T-helper 2 cell treated with Interferon-gamma antibody and Interleukin-4, amounts not matched to agents 5 μg/mL and 100 μg/mL, for 36 hours (primary cell): ENCODE results near the gene MTHFR.
A peak's percentile ranks its signal among the peaks of the same experiment; 100 is the strongest.

Experiments
- DNase-seq: peaks from one replicate; pipeline ENCODE4 v3.0.0; 2021; ENCODE audit warnings: low spot score
- H3K27ac Mint-ChIP-seq: one replicate; pipeline ENCODE4 v1.8.0; 2021; ENCODE audit warnings: mild to moderate bottlenecking, mixed read lengths
- H3K27me3 Mint-ChIP-seq: one replicate; pipeline ENCODE4 v1.8.0; 2021; ENCODE audit warnings: low read depth, mixed read lengths
- H3K36me3 Mint-ChIP-seq: one replicate; pipeline ENCODE4 v1.8.0; 2021; ENCODE audit warnings: low read depth, mixed read lengths
- H3K4me1 Mint-ChIP-seq: one replicate; pipeline ENCODE4 v1.8.0; 2021; ENCODE audit warnings: low read depth, mixed read lengths
- H3K4me3 Mint-ChIP-seq: one replicate; pipeline ENCODE4 v1.8.0; 2022; ENCODE audit warnings: mild to moderate bottlenecking, moderate library complexity, mixed read lengths
- H3K9me3 Mint-ChIP-seq: one replicate; pipeline ENCODE4 v1.8.0; 2021; ENCODE audit warnings: mixed read lengths

MTHFR gene

GRCh38 chr1:11772458-11772857 lies 33.3 kb downstream of the MTHFR start:
- H3K4me3 Mint-ChIP-seq, result no peak overlapping the region
- H3K27ac Mint-ChIP-seq, result no peak overlapping the region
- no peak for DNase-seq
- peaks cover 2% of the 10 kb centered on the region for H3K27me3 Mint-ChIP-seq
- H3K9me3 Mint-ChIP-seq, result no peaks in the 10 kb centered on the region
- H3K4me1 Mint-ChIP-seq, result no peaks in the 10 kb centered on the region
- no peaks in the 10 kb centered on the region for H3K36me3 Mint-ChIP-seq

GRCh38 chr1:11771481-11772043 lies 34.2 kb downstream of the MTHFR start:
- Mint-ChIP-seq H3K27me3 (peaks cover 2% of the 10 kb centered on the region), H3K36me3 (no peaks in the 10 kb centered on the region), H3K27ac (no peak overlapping the region), H3K4me1 (no peaks in the 10 kb centered on the region), H3K9me3 (no peaks in the 10 kb centered on the region), H3K4me3 (no peak overlapping the region)
- DNase-seq, result no peak

- Mint-ChIP-seq H3K4me3 (no peak overlapping the region), H3K27ac (no peak overlapping the region), H3K27me3 (peaks cover 2% of the 10 kb centered on the region), H3K36me3 (no peaks in the 10 kb centered on the region), H3K9me3 (no peaks in the 10 kb centered on the region), H3K4me1 (no peaks in the 10 kb centered on the region)
- no peak for DNase-seq
Observed at GRCh38 chr1:11770011-11770410, 35.8 kb downstream of the MTHFR start.

DNA sequence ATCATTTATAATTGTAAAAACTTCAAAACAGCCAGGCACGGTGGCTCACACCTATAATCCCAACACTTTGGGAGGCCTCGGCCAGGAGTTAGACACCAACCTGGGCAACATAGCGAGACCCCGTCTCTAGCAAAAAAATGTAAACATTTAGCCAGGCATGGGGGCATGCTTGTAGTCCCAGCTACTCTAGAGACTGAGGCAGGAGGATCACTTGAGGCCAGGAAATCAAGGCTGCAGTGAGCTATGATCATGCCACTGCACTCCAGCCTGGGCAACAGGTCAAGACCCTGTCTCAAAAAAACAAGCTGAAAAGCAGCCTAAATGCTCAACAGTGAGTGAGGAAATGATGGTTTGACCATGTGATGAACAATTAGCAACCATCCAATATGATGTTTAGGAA lies 36.5 kb downstream of the MTHFR start:
- H3K9me3 Mint-ChIP-seq, result no peaks in the 10 kb centered on the region
- no peak for DNase-seq
- no peak overlapping the region for H3K4me3 Mint-ChIP-seq
- H3K27me3 Mint-ChIP-seq, result no peaks in the 10 kb centered on the region
- H3K36me3 Mint-ChIP-seq, result no peaks in the 10 kb centered on the region
- no peak overlapping the region for H3K27ac Mint-ChIP-seq
- H3K4me1 Mint-ChIP-seq, result no peaks in the 10 kb centered on the region

GRCh38 chr1:11768821-11769220 lies 36.9 kb downstream of the MTHFR start:
- no peak overlapping the region for H3K27ac Mint-ChIP-seq
- no peak for DNase-seq
- no peaks in the 10 kb centered on the region for H3K9me3 Mint-ChIP-seq
- H3K4me1 Mint-ChIP-seq, result no peaks in the 10 kb centered on the region
- no peak overlapping the region for H3K4me3 Mint-ChIP-seq
- no peaks in the 10 kb centered on the region for H3K27me3 Mint-ChIP-seq
- no peaks in the 10 kb centered on the region for H3K36me3 Mint-ChIP-seq

GRCh38 chr1:11767922-11768704 lies 37.7 kb downstream of the MTHFR start:
- H3K4me3 Mint-ChIP-seq, result no peak overlapping the region
- H3K27ac Mint-ChIP-seq, result no peak overlapping the region
- H3K27me3 Mint-ChIP-seq, result peaks cover 2% of the 10 kb centered on the region
- H3K36me3 Mint-ChIP-seq, result no peaks in the 10 kb centered on the region
- DNase-seq, result no peak
- H3K9me3 Mint-ChIP-seq, result no peaks in the 10 kb centered on the region
- no peaks in the 10 kb centered on the region for H3K4me1 Mint-ChIP-seq

GRCh38 chr1:11766429-11766776 lies 39.4 kb downstream of the MTHFR start:
- peaks cover 13% of the 10 kb centered on the region for H3K27me3 Mint-ChIP-seq
- no peak overlapping the region for H3K27ac Mint-ChIP-seq
- H3K4me3 Mint-ChIP-seq, result no peak overlapping the region
- no peaks in the 10 kb centered on the region for H3K4me1 Mint-ChIP-seq
- H3K36me3 Mint-ChIP-seq, result no peaks in the 10 kb centered on the region
- no peaks in the 10 kb centered on the region for H3K9me3 Mint-ChIP-seq
- no peak for DNase-seq

GRCh38 chr1:11765661-11766428 lies 39.9 kb downstream of the MTHFR start:
- Mint-ChIP-seq H3K4me3 (no peak overlapping the region), H3K9me3 (no peaks in the 10 kb centered on the region), H3K27me3 (peaks cover 18% of the 10 kb centered on the region), H3K36me3 (no peaks in the 10 kb centered on the region), H3K27ac (no peak overlapping the region), H3K4me1 (no peaks in the 10 kb centered on the region)
- DNase-seq, result no peak

DNA sequence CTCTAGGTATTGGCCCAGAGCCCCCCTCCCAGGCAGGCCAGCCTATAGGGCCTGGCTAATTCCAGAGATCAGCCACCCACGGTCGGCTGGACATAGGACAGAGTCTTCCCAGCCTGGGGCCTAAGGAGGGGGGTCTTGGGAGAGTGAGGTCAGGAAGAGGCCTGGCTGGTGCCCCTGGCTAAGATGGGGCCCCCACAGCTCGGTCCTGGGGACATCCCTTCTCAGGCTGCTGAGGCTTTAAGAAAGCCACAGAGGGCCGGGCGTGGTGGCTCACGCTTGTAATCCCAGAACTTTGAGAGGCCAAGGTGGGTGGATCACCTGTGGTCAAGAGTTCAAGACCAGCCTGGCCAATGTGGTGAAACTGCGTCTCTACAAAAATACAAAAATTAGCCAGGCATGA lies 41.2 kb downstream of the MTHFR start:
- no peak for DNase-seq
- Mint-ChIP-seq H3K9me3 (no peaks in the 10 kb centered on the region), H3K36me3 (no peaks in the 10 kb centered on the region), H3K4me3 (no peak overlapping the region), H3K4me1 (no peaks in the 10 kb centered on the region), H3K27ac (no peak overlapping the region), H3K27me3 (peaks cover 25% of the 10 kb centered on the region)

DNA sequence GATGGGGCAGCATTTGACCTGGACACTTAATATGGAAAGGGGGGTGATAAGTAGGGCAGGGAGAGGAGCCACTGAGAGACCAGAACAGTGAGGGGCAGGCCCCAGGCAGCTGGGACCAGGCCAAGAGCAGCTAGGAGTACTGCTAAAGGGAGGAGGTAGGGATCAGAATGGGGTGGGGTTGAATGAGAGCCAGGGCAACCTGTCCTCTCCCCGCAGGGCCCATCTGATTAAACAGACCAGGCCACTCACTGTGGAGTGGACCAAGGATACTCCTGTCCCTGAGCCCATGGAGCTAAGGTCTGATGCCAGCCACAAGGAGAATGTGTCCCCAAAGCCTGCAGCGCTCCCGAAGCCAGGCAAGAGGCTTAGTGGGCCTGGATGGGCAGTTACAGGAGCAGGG lies 41.6 kb downstream of the MTHFR start:
- peaks cover 25% of the 10 kb centered on the region for H3K27me3 Mint-ChIP-seq
- no peaks in the 10 kb centered on the region for H3K36me3 Mint-ChIP-seq
- no peak for DNase-seq
- no peak overlapping the region for H3K4me3 Mint-ChIP-seq
- H3K9me3 Mint-ChIP-seq, result no peaks in the 10 kb centered on the region
- no peak overlapping the region for H3K27ac Mint-ChIP-seq
- H3K4me1 Mint-ChIP-seq, result no peaks in the 10 kb centered on the region

- Mint-ChIP-seq H3K36me3 (no peaks in the 10 kb centered on the region), H3K9me3 (no peaks in the 10 kb centered on the region), H3K4me3 (no peak within 1 kb of the TSS), H3K4me1 (no peaks in the 10 kb centered on the region), H3K27ac (no peak within 1 kb of the TSS), H3K27me3 (peaks cover 27% of the 10 kb centered on the region)
- DNase-seq, result peak; percentile 19
Observed at GRCh38 chr1:11761988-11762406, 43.8 kb downstream of the MTHFR start, which contains the start of gene C1orf167. Gene C1orf167, plus strand, starts transcription at chr1:11762193. Its CDS starts 2,208 bp downstream, at chr1:11764401.

DNA sequence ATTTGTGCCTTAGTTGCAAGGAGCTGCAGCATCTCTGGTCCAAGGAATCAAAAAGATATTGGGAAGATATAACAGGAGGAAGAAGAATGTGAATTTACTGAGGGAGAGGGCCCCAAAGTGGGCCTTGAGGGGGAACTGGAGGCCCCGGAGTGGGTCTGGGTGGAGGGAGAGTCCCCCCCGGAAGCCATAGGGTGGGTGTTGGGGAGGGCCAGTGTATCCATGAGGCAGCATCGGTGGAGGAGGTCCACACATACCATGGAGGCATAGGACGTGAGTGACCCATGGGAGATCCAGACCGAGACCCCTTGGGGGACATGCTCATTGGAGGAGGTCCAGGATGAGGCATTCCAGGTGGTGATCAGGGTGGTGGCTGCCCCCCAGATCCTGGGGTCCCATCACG lies 44.5 kb downstream of the MTHFR start:
- Mint-ChIP-seq H3K27ac (no peak overlapping the region), H3K9me3 (no peaks in the 10 kb centered on the region), H3K36me3 (no peaks in the 10 kb centered on the region), H3K27me3 (peaks cover 30% of the 10 kb centered on the region), H3K4me1 (no peaks in the 10 kb centered on the region), H3K4me3 (no peak overlapping the region)
- no peak for DNase-seq

- Mint-ChIP-seq H3K9me3 (no peaks in the 10 kb centered on the region), H3K36me3 (no peaks in the 10 kb centered on the region), H3K27me3 (peaks cover 34% of the 10 kb centered on the region), H3K27ac (no peak overlapping the region), H3K4me1 (no peaks in the 10 kb centered on the region), H3K4me3 (no peak overlapping the region)
- no peak for DNase-seq
Observed at GRCh38 chr1:11759791-11760190, 46.0 kb downstream of the MTHFR start.

DNA sequence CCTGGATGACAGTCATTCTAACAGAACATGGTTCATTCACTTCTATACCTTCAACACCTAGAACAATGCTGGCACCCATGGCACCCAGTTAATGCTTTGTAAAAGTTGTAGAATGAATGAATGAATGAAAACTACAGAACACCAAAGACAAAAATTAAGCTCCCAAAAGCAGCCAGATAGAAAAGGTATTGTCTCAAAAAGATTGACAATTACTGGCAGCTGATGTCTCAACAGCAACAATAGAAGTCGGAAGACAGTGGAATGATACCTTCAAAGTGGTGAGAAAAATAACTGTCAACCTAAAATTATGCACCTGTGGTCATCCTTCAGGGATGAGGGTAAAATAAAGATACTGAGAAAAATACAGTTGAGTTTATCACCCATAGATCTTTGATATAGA lies 48.7 kb downstream of the MTHFR start:
- Mint-ChIP-seq H3K9me3 (no peaks in the 10 kb centered on the region), H3K27ac (no peak overlapping the region), H3K4me1 (peaks cover 3% of the 10 kb centered on the region), H3K27me3 (peaks cover 23% of the 10 kb centered on the region), H3K4me3 (no peak overlapping the region), H3K36me3 (no peaks in the 10 kb centered on the region)
- no peak for DNase-seq
